Suprapubic skin (tissue), 4 donors: Measurements from ENCODE around the gene MGAT5. TPM values are rescaled to one million over a fixed set of nuclear protein-coding genes. Genes with fewer than 3 reads are reported as not detected.

Experiments used
- DNase-seq, 2 donors: peaks; one replicate each; pipeline ENCODE4 v3.0.0-alpha.2; 2019; ENCODE audit warnings: low spot score in 2 of 2
- H3K27ac ChIP-seq: fragments of 200-600 bp; sonication (generic); one replicate; pipeline ENCODE4 v1.5.1; 2019
- H3K27me3 ChIP-seq: fragments of 200-600 bp; sonication (generic); one replicate; pipeline ENCODE4 v1.5.1; 2019
- H3K36me3 ChIP-seq: fragments of 200-600 bp; sonication (generic); one replicate; pipeline ENCODE4 v1.5.1; 2019
- H3K4me1 ChIP-seq: fragments of 200-600 bp; sonication (generic); one replicate; pipeline ENCODE4 v1.5.1; 2019
- H3K4me3 ChIP-seq: fragments of 200-600 bp; sonication (generic); one replicate; pipeline ENCODE4 v1.5.1; 2019; ENCODE audit warnings: mild to moderate bottlenecking
- H3K9me3 ChIP-seq: fragments of 200-600 bp; sonication (generic); one replicate; pipeline ENCODE4 v1.5.1; 2019
- EP300 ChIP-seq: sonication (generic); formaldehyde crosslinking; IDR thresholded peaks from one replicate; pipeline ENCODE4 v1.6.1; 2017; ENCODE audit warnings: antibody characterized with exemption
- POLR2A ChIP-seq, 2 donors: fragments of 450-650 bp; IDR thresholded peaks; one replicate each; pipeline ENCODE4 v1.6.1; 2017; ENCODE audit warnings: antibody characterized with exemption in 2 of 2, mild to moderate bottlenecking in 2 of 2, moderate library complexity in 2 of 2
- POLR2AphosphoS5 ChIP-seq, 3 donors: sonication (generic); formaldehyde crosslinking; IDR thresholded peaks; one replicate each; pipeline ENCODE4 v1.6.1; 2017; ENCODE audit warnings: antibody characterized with exemption in 3 of 3
- WGBS: methylation state at CpG from one replicate; pipeline ENCODE4 v1.1.5; 2018; 5-methylcytosine and 5-hydroxymethylcytosine counted together
- total RNA-seq, 4 donors: library from RNA; depleted of rRNA; stranded (reverse); fragments of >200 nt; gene quantifications; one replicate each; pipeline ENCODE4 v1.1.0, GENCODE V29; 2016
- TF ChIP-seq, protein P1 (sequence below), 2 donors: fragments of 200-600 bp in 1 of 2; fragments of 450-650 bp in 1 of 2; sonication (generic) in 1 of 2; IDR thresholded peaks; one replicate each; pipeline ENCODE4 v1.5.1; 2016 to 2019; ENCODE audit warnings: antibody characterized with exemption in 2 of 2, mild to moderate bottlenecking in 1 of 2, moderate library complexity in 1 of 2

MGAT5 gene
- total RNA-seq, 4 donors from 2014 or later, result 16.9 to 42.1 (median 32.9) TPM

DNA sequence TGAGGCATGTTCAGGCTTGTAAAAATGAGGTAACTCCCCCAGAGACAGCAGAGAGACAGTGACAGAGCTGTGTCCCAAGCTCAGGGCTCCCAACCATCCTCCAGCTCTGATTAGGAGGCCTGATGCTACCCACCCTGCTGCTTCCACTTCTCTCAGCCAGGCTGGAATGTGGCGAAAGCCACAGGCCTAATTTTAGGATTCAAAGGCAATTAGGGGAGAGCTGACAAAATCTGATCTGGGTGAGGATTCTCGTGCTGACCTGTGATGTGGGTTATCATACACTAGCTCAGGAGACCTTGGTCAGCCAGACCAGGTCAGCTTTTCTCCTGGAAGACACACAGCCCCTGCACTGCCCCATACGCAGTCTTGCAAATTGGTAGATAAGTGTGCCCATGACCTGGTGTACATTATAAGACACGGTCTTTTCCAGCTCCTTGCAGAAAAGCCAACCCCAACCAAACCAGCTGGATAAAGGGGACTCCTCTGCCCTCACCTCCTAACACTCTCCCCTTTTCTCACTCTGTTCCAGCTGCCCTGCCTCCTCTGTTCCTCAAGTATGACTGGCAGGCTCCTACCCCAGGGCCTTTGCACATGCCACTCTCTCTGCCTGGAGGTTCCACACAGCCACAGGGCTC, 225.9 kb downstream of the MGAT5 start:
- WGBS, result 90% methylated on average over 4 of the region's 4 CpGs

DNA sequence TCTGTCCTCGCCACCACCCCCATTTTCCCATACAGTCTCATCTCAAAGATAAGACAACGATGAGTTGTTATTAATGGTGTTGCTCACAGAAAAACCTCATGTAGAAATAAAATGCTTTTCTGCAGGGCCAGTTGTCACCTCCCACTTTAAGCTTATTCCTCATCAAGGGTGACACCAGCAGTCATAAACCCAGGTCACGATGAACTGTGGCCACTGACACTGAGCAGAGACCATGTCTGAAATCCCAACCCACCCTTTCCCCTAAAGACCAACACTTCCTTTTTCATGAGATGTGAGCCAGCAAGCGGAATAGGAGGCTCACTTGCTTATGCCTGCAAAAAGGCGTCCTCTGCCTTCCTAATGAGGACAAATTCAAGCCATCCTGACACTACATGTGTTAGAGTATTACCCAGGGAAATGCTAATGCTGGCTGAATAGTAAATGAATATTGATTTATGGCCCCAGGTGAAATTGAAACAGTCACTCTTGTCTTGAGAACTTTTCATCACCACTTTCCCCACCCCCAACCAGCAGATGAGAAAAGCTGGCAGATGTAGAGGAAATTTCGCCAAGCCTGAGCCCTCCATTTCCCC, 228.4 kb downstream of the MGAT5 start:
- Histone ChIP-seq H3K4me3 (no peak overlapping the region), H3K27ac (no peak overlapping the region), H3K9me3 (no peaks in the 10 kb centered on the region), H3K36me3 (no peaks in the 10 kb centered on the region), H3K27me3 (no peaks in the 10 kb centered on the region), H3K4me1 (no peaks in the 10 kb centered on the region)
- 76% methylated on average over 6 of the region's 6 CpGs for WGBS
- no peak for DNase-seq
- TF ChIP-seq POLR2A (IDR thresholded peaks at IDR 0.05) (no peak), POLR2AphosphoS5 (IDR thresholded peaks at IDR 0.05) (no peak), EP300 (no peak)
- TF ChIP-seq, protein P1, sequence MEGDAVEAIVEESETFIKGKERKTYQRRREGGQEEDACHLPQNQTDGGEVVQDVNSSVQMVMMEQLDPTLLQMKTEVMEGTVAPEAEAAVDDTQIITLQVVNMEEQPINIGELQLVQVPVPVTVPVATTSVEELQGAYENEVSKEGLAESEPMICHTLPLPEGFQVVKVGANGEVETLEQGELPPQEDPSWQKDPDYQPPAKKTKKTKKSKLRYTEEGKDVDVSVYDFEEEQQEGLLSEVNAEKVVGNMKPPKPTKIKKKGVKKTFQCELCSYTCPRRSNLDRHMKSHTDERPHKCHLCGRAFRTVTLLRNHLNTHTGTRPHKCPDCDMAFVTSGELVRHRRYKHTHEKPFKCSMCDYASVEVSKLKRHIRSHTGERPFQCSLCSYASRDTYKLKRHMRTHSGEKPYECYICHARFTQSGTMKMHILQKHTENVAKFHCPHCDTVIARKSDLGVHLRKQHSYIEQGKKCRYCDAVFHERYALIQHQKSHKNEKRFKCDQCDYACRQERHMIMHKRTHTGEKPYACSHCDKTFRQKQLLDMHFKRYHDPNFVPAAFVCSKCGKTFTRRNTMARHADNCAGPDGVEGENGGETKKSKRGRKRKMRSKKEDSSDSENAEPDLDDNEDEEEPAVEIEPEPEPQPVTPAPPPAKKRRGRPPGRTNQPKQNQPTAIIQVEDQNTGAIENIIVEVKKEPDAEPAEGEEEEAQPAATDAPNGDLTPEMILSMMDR (IDR thresholded peaks at IDR 0.05), result no peak

More for the DNA sequence above, 225.9 kb downstream of the MGAT5 start:
- Histone ChIP-seq H3K27me3 (no peaks in the 10 kb centered on the region), H3K36me3 (no peaks in the 10 kb centered on the region), H3K27ac (no peak overlapping the region), H3K4me1 (no peaks in the 10 kb centered on the region), H3K9me3 (no peaks in the 10 kb centered on the region), H3K4me3 (no peak overlapping the region)
- TF ChIP-seq EP300, result no peak
- TF ChIP-seq POLR2A (IDR thresholded peaks at IDR 0.05), result no peak
- no peak for TF ChIP-seq POLR2AphosphoS5 (IDR thresholded peaks at IDR 0.05)
- TF ChIP-seq, protein P1 (IDR thresholded peaks at IDR 0.05), result no peak
- no peak for DNase-seq

GRCh38 chr2:134482766-134483340, 229.0 kb downstream of the MGAT5 start:
- WGBS, result 93% methylated on average over 4 of the region's 15 CpGs
- Histone ChIP-seq H3K27me3 (no peaks in the 10 kb centered on the region), H3K36me3 (no peaks in the 10 kb centered on the region), H3K4me1 (no peaks in the 10 kb centered on the region), H3K9me3 (no peaks in the 10 kb centered on the region), H3K4me3 (no peak overlapping the region), H3K27ac (no peak overlapping the region)
- no peak for DNase-seq
- TF ChIP-seq POLR2A (IDR thresholded peaks at IDR 0.05) (no peak), POLR2AphosphoS5 (IDR thresholded peaks at IDR 0.05) (no peak), EP300 (no peak)
- TF ChIP-seq, protein P1 (IDR thresholded peaks at IDR 0.05), result no peak

DNA sequence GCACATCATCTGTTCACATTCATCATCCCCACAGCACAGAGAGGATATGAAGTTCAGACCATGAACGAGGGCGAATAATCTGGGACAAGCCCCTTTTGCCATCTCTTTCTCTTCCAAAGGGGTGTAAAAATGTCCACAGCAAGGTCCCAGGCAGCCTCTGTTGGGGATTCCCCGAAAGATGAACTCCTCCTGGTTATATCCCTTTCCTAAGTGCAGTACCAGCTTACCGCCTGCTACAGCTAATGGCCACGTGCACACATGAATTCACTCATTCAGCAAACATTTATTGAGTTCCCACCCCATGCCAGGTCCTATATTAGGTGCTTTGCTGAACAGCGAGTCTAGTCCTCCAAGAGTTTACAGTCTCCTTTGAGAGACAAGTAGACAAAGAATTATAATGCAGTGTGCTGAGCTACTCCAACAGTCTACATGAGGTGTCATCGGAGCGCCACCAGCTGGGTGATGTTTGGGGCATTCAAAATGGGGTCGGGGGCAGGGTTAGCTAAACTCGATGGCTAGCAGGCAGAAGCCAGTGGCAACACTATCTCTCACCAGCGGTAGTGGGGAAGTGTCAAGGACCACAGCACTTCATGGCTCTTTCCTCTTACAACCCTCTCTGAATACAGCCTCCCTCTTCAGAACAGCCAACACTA, 236.0 kb downstream of the MGAT5 start:
- no peaks in the 10 kb centered on the region for H3K4me1 ChIP-seq
- H3K27me3 ChIP-seq, result no peaks in the 10 kb centered on the region
- no peak overlapping the region for H3K27ac ChIP-seq
- 71% methylated on average over 10 of the region's 11 CpGs for WGBS
- no peaks in the 10 kb centered on the region for H3K9me3 ChIP-seq
- TF ChIP-seq, protein P1 (IDR thresholded peaks at IDR 0.05), result no peak
- TF ChIP-seq EP300 (no peak), POLR2AphosphoS5 (IDR thresholded peaks at IDR 0.05) (no peak), POLR2A (IDR thresholded peaks at IDR 0.05) (no peak)
- no peaks in the 10 kb centered on the region for H3K36me3 ChIP-seq
- DNase-seq, result no peak
- H3K4me3 ChIP-seq, result no peak overlapping the region

- TF ChIP-seq EP300 (no peak), POLR2AphosphoS5 (IDR thresholded peaks at IDR 0.05) (no peak), POLR2A (IDR thresholded peaks at IDR 0.05) (no peak)
- TF ChIP-seq, protein P1 (IDR thresholded peaks at IDR 0.05), result no peak
- H3K27ac ChIP-seq, result no peak overlapping the region
- 96% methylated on average over 4 of the region's 4 CpGs for WGBS
- no peaks in the 10 kb centered on the region for H3K36me3 ChIP-seq
- no peaks in the 10 kb centered on the region for H3K9me3 ChIP-seq
- H3K27me3 ChIP-seq, result no peaks in the 10 kb centered on the region
- H3K4me1 ChIP-seq, result no peaks in the 10 kb centered on the region
- DNase-seq, result no peak
- no peak overlapping the region for H3K4me3 ChIP-seq
Measured at GRCh38 chr2:134490559-134490958, 236.7 kb downstream of the MGAT5 start.
